Stimulated activated CD8-positive, alpha-beta memory T cell treated with anti-CD3 and anti-CD28 coated beads, Interleukin-7, amount 100 ng/mL, for 4 hours (primary cell): ENCODE measurements around the gene LIF.

Source experiments
- DNase-seq, 2 donors: peaks; one replicate each; pipeline ENCODE4 v3.0.0-alpha.2; 2020; ENCODE audit warnings: low read depth in 2 of 2

LIF gene

GRCh38 chr22:30284172-30284571 is 37.6 kb upstream of the LIF start:
- no peak for DNase-seq

- no peak for DNase-seq
Measured at GRCh38 chr22:30283342-30283741, 36.8 kb upstream of the LIF start.

- no peak for DNase-seq
Measured at GRCh38 chr22:30282616-30283046, 36.1 kb upstream of the LIF start.

GRCh38 chr22:30280505-30280904 is 33.9 kb upstream of the LIF start:
- DNase-seq, result no peak

- DNase-seq, result no peak
Measured at GRCh38 chr22:30279932-30280331, 33.4 kb upstream of the LIF start.

GRCh38 chr22:30279046-30279788 is 32.7 kb upstream of the LIF start:
- DNase-seq, result no peak

GRCh38 chr22:30277547-30278344 is 31.2 kb upstream of the LIF start:
- no peak for DNase-seq

GRCh38 chr22:30276039-30276438 is 29.5 kb upstream of the LIF start:
- no peak for DNase-seq

GRCh38 chr22:30275625-30276024 is 29.1 kb upstream of the LIF start:
- DNase-seq, result peak; percentile 43 to 45

GRCh38 chr22:30274437-30274812 is 27.9 kb upstream of the LIF start:
- no peak for DNase-seq

GRCh38 chr22:30273711-30274436 is 27.3 kb upstream of the LIF start:
- no peak for DNase-seq

GRCh38 chr22:30272781-30273601 is 26.4 kb upstream of the LIF start:
- no peak for DNase-seq

- DNase-seq, result no peak
Measured at GRCh38 chr22:30270832-30271231, 24.3 kb upstream of the LIF start.

- DNase-seq, result no peak
Measured at GRCh38 chr22:30268331-30268730, 21.8 kb upstream of the LIF start.

GRCh38 chr22:30267382-30268302 is 21.1 kb upstream of the LIF start:
- DNase-seq, result peak; percentile 56

- DNase-seq, result peak; percentile 64 to 73
Measured at GRCh38 chr22:30266445-30267381, 20.2 kb upstream of the LIF start, which contains the start of gene OSM. TSS of gene OSM (minus strand) at chr22:30266851. CDS start at chr22:30266799, 52 bp downstream.

- peak; percentile 83 for DNase-seq
Measured at GRCh38 chr22:30265823-30266444, 19.4 kb upstream of the LIF start.

GRCh38 chr22:30265131-30265720 is 18.7 kb upstream of the LIF start:
- DNase-seq, result no peak
